ENCODE results near the gene MUC6. TPM values are rescaled to one million over a fixed set of nuclear protein-coding genes. Genes with fewer than 3 reads are reported as not detected.

Gene MUC6
- total and polyA plus RNA-seq, 2 of the 8 experiments (the other 6 are each of a cell fraction or from before 2014, with no cell fraction given): not detected

GRCh38 chr11:985406-985805 is 51.1 kb downstream of the MUC6 start (continued):
- TF ChIP-seq, protein P1, sequence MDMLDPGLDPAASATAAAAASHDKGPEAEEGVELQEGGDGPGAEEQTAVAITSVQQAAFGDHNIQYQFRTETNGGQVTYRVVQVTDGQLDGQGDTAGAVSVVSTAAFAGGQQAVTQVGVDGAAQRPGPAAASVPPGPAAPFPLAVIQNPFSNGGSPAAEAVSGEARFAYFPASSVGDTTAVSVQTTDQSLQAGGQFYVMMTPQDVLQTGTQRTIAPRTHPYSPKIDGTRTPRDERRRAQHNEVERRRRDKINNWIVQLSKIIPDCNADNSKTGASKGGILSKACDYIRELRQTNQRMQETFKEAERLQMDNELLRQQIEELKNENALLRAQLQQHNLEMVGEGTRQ (IDR thresholded peaks at IDR 0.05; ENCODE audit: low read length): no peak
- TF ChIP-seq CTCF (IDR thresholded peaks at IDR 0.05; ENCODE audit: control extremely low read depth in 1 of 3, insufficient read depth in 1 of 3, low read depth in 1 of 3, low read length in 3 of 3): no peak
- TF ChIP-seq SIRT6 (IDR thresholded peaks at IDR 0.05; ENCODE audit: low read length): no peak
- TF ChIP-seq YY1 (IDR thresholded peaks at IDR 0.05; ENCODE audit: low read depth, low read length): no peak

All from H1 (cell line).